A549 (cell line): ENCODE results near the gene CXorf65. TPM values are rescaled to one million over a fixed set of nuclear protein-coding genes. Genes with fewer than 3 reads are reported as not detected.
A peak's percentile ranks its signal among the peaks of the same experiment; 100 is the strongest.

Source experiments
- ATAC-seq, 2 experiments: fragments of 200-7000 bp in 1 of 2; fragments of >200 bp in 1 of 2; cut with Nextera tagmentation in 1 of 2; cut with Tn5 transposase in 1 of 2; 3 replicates each; pipeline versions ENCODE4 v1.8.0 to v1.9.1; 2018 to 2020; ENCODE audit warnings: mild to moderate bottlenecking in 1 of 2, moderate library complexity in 1 of 2
- CTCF ChIA-PET: fragments of 300-600 bp; sonication (Branson Sonifier 250); formaldehyde crosslinking; extraction: SDS; loops from one replicate; lab custom pipeline; 2021; ENCODE audit warnings: antibody characterized with exemption, inconsistent platforms; lab: Yijun Ruan, JAX
- POLR2A ChIA-PET: fragments of 350-600 bp; formaldehyde crosslinking; extraction: SDS; loops from one replicate; lab custom pipeline; 2021; ENCODE audit warnings: antibody characterized with exemption, inconsistent platforms; lab: Yijun Ruan, JAX
- DNase-seq, 2 experiments: peaks; one replicate each; pipeline versions ENCODE4 v3.0.0 to v3.0.0-alpha.2; 2011 to 2016; ENCODE audit warnings: low read depth in 1 of 2, low spot score in 1 of 2
- FAIRE-seq: peaks from 2 replicates; lab custom pipeline; 2011; peaks lifted over from hg19 to GRCh38; lab: Jason Lieb, UNC
- H3K27ac ChIP-seq, 2 experiments: fragments of >200 bp; sonication (Bioruptor Twin); formaldehyde crosslinking; 3 replicates each; pipeline ENCODE4 v1.5.1; 2016 to 2017
- H3K4me1 ChIP-seq: fragments of >200 bp; sonication (Bioruptor Twin); formaldehyde crosslinking; 3 replicates; pipeline ENCODE4 v1.6.1; 2016
- H3K4me2 ChIP-seq: fragments of >200 bp; sonication (Bioruptor Twin); formaldehyde crosslinking; 3 replicates; pipeline ENCODE4 v1.6.1; 2016
- H3K4me3 ChIP-seq: fragments of >200 bp; sonication (Bioruptor Twin); formaldehyde crosslinking; 3 replicates; pipeline ENCODE4 v1.5.1; 2016
- H3K9me3 ChIP-seq: fragments of >200 bp; sonication (Bioruptor Twin); formaldehyde crosslinking; 3 replicates; pipeline ENCODE4 v1.6.1; 2016
- CBX2 ChIP-seq: fragments of 200-600 bp; sonication (generic); IDR thresholded peaks from 2 replicates; pipeline ENCODE4 v1.6.1; 2016; ENCODE audit warnings: low read depth, mild to moderate bottlenecking, borderline replicate concordance
- CTCF ChIP-seq: fragments of >200 bp; sonication (Bioruptor Twin); formaldehyde crosslinking; IDR thresholded peaks from 3 replicates; pipeline ENCODE4 v1.5.1; 2016
- EHMT2 ChIP-seq: fragments of 200-600 bp; sonication (generic); IDR thresholded peaks from 2 replicates; pipeline ENCODE4 v1.6.1; 2016; ENCODE audit warnings: antibody characterized with exemption, low read depth, mild to moderate bottlenecking, moderate library complexity
- ESRRA ChIP-seq: fragments of 150-350 bp; IDR thresholded peaks from 2 replicates; pipeline ENCODE4 v1.6.1; 2014; ENCODE audit warnings: mild to moderate bottlenecking, low read length, borderline replicate concordance
- HDAC2 ChIP-seq: fragments of 200-600 bp; sonication (generic); IDR thresholded peaks from 2 replicates; pipeline ENCODE4 v1.6.1; 2016
- HES2 ChIP-seq: fragments of >200 bp; sonication (Bioruptor Twin); formaldehyde crosslinking; IDR thresholded peaks from 2 replicates; pipeline ENCODE4 v1.6.1; 2016
- HEYL ChIP-seq: fragments of 250-450 bp; sonication (Bioruptor Pico); IDR thresholded peaks from 2 replicates; pipeline ENCODE4 v1.8.0; 2021; ENCODE audit warnings: mild to moderate bottlenecking, moderate library complexity
- HOXA7 ChIP-seq: fragments of 250-450 bp; sonication (Bioruptor Pico); IDR thresholded peaks from 2 replicates; pipeline ENCODE4 v1.5.0; 2020; ENCODE audit warnings: mild to moderate bottlenecking, moderate library complexity
- KDM1A ChIP-seq: fragments of 200-600 bp; sonication (generic); IDR thresholded peaks from 2 replicates; pipeline ENCODE4 v1.6.1; 2016; ENCODE audit warnings: low read depth, mild to moderate bottlenecking
- KDM5A ChIP-seq: fragments of 200-600 bp; sonication (generic); IDR thresholded peaks from 2 replicates; pipeline ENCODE4 v1.6.1; 2016; ENCODE audit warnings: antibody characterized with exemption, mild to moderate bottlenecking
- MAZ ChIP-seq: fragments of 150-350 bp; IDR thresholded peaks from 2 replicates; pipeline ENCODE4 v1.6.1; 2014; ENCODE audit warnings: antibody characterized with exemption, low read depth, low read length, borderline replicate concordance
- PBX3 ChIP-seq: IDR thresholded peaks from 2 replicates; pipeline ENCODE4 v1.6.1; 2012
- PHF8 ChIP-seq: fragments of 200-600 bp; sonication (generic); IDR thresholded peaks from 2 replicates; pipeline ENCODE4 v1.6.1; 2016; ENCODE audit warnings: low read depth, mild to moderate bottlenecking, antibody characterized with exemption, moderate library complexity, borderline replicate concordance
- POLR2AphosphoS2 ChIP-seq: conservative IDR thresholded peaks from 2 replicates; pipeline ENCODE4 v1.6.1; 2012; ENCODE audit warnings: low read length, improper control_type of control experiment, inconsistent platforms
- RAD21 ChIP-seq, 2 experiments: fragments of >200 bp in 1 of 2; sonication (Bioruptor Twin) in 1 of 2; formaldehyde crosslinking in 1 of 2; IDR thresholded peaks in 1 of 2; conservative IDR thresholded peaks in 1 of 2; 2 replicates in 1 of 2; 3 replicates in 1 of 2; pipeline ENCODE4 v1.6.1; 2012 to 2018; ENCODE audit warnings: inconsistent platforms in 1 of 2
- SMC3 ChIP-seq: fragments of >200 bp; sonication (Bioruptor Twin); formaldehyde crosslinking; IDR thresholded peaks from 3 replicates; pipeline ENCODE4 v1.6.1; 2018; ENCODE audit warnings: inconsistent platforms
- TP53 ChIP-seq: fragments of 250-450 bp; sonication (Bioruptor Pico); IDR thresholded peaks from 2 replicates; pipeline ENCODE4 v1.5.0; 2021; ENCODE audit warnings: mild to moderate bottlenecking, moderate library complexity
- USF2 ChIP-seq: fragments of 450-650 bp; IDR thresholded peaks from 2 replicates; pipeline ENCODE4 v1.6.1; 2014; ENCODE audit warnings: antibody characterized with exemption
- ZFP36 ChIP-seq: fragments of 450-650 bp; IDR thresholded peaks from 2 replicates; pipeline ENCODE4 v1.6.1; 2014; ENCODE audit warnings: borderline replicate concordance; ENCODE audit not compliant: partially characterized antibody
- ZNF302 ChIP-seq: fragments of 250-450 bp; sonication (Bioruptor Pico); IDR thresholded peaks from 2 replicates; pipeline ENCODE4 v1.9.0; 2021; ENCODE audit warnings: inconsistent platforms, mild to moderate bottlenecking, moderate library complexity
- WGBS: methylation state at CpG from one replicate; pipeline ENCODE4 v1.1.6; 2017; ENCODE audit errors: missing lambda C conversion rate; 5-methylcytosine and 5-hydroxymethylcytosine counted together
- polyA plus RNA-seq, 4 experiments: library from polyadenylated mRNA; depleted of rRNA in 3 of 4; stranded (reverse); fragments of >200 nt; fragmentation: RNase III in 1 of 4; extraction: RNeasy Plus Mini Kit Qiagen cat#74134 plus additional on column Dnase treatment in 1 of 4; gene quantifications; 2 replicates in 3 of 4; 3 replicates in 1 of 4; pipeline ENCODE4 v1.2.3, GENCODE V29; 2011 to 2017

Gene CXorf65
- polyA plus RNA-seq, 2 of the 4 experiments (the other 2 are of a cell fraction): not detected

GRCh38 chrX:71128915-71129765 lies 22.6 kb upstream of the CXorf65 start:
- Histone ChIP-seq H3K4me1 (no peaks in the 10 kb centered on the region; the same call in 2 of the 3 replicates), H3K27ac (no peak overlapping the region), H3K4me2 (no peak overlapping the region), H3K4me3 (no peak overlapping the region), H3K9me3 (no peaks in the 10 kb centered on the region)
- CTCF ChIA-PET: interaction anchor here (0.5 to 3.8 kb wide), 23 partner anchors 10 to 148 kb away, joined by 3 to 25 read pairs (median 4); partner anchors contain the start of genes CXorf65, IL2RG and MED12
- DNase-seq (peak; percentile 52 to 64), ATAC-seq (peak; percentile 92 to 96), FAIRE-seq (peak; percentile 79)
- 35% methylated on average over 17 of the region's 18 CpGs for WGBS
- peak; percentile 64 for TF ChIP-seq CTCF
- TF ChIP-seq TP53 (CRISPR knock-in tag): no peak
- TF ChIP-seq SMC3: peak; percentile 66
- TF ChIP-seq HES2: no peak
- TF ChIP-seq RAD21 (conservative IDR thresholded peaks at IDR 0.05 in 1 of 2, IDR thresholded peaks at IDR 0.05 in 1 of 2): peak; percentile 56 to 66
- POLR2A ChIA-PET: no interaction called here

- Histone ChIP-seq H3K9me3 (no peaks in the 10 kb centered on the region), H3K4me2 (no peak overlapping the region), H3K4me3 (no peak overlapping the region), H3K27ac (no peak overlapping the region), H3K4me1 (no peaks in the 10 kb centered on the region; the same call in 2 of the 3 replicates)
- 65% methylated on average over 12 of the region's 12 CpGs for WGBS
- ChIA-PET CTCF (interaction anchor here (0.7 to 3.8 kb wide), 18 partner anchors 9 to 132 kb away, joined by 3 to 25 read pairs (median 4); partner anchors contain the start of genes CXorf65, IL2RG and MED12), POLR2A (no interaction called here)
- DNase-seq (peak in 1 of 2 experiments; percentile 14), ATAC-seq (peak; percentile 18 to 35; a peak in 4 of 6 replicates), FAIRE-seq (no peak)
- TF ChIP-seq POLR2AphosphoS2 (no peak), EHMT2 (no peak), SMC3 (no peak), ESRRA (no peak), HES2 (no peak)
Measured at GRCh38 chrX:71128166-71128833, 21.8 kb upstream of the CXorf65 start.

- DNase-seq (no peak), FAIRE-seq (no peak)
- Histone ChIP-seq H3K4me1 (peaks cover 8% of the 10 kb centered on the region; the same call in 2 of the 3 replicates), H3K4me3 (peak overlapping the region; percentile 88), H3K4me2 (peak overlapping the region; percentile 96)
- CTCF ChIA-PET: interaction anchor here (1.0 to 4.6 kb wide), 5 partner anchors 11 to 115 kb away, joined by 3 to 25 read pairs (median 3); no protein-coding TSS in a partner anchor
- TF ChIP-seq TP53 (CRISPR knock-in tag) (no peak), ESRRA (no peak), ZNF302 (no peak), USF2 (no peak), PBX3 (no peak), HOXA7 (CRISPR knock-in tag) (no peak), HDAC2 (no peak), HEYL (no peak), KDM5A (no peak), CBX2 (no peak), PHF8 (no peak), KDM1A (no peak), MAZ (no peak), CTCF (no peak), ZFP36 (no peak)
- TF ChIP-seq, all 56 proteins: peak for 0
- Histone ChIP-seq H3K27ac (peak overlapping the region; percentile 98 to 99), H3K9me3 (no peaks in the 10 kb centered on the region)
- ATAC-seq: peak; percentile 45 to 60; a peak in 4 of 6 replicates
- POLR2A ChIA-PET: interaction anchor here (0.7 to 1.9 kb wide), 7 partner anchors 8 to 247 kb away, joined by 3 to 15 read pairs (median 8); partner anchors contain the start of genes NONO, SNX12 and TAF1
- 20% methylated on average over 14 of the region's 17 CpGs for WGBS
Measured at GRCh38 chrX:71118985-71119535, 12.5 kb upstream of the CXorf65 start.
